Glutamatergic neuron (in vitro differentiated cells): ENCODE results near the gene RNF17. TPM values are rescaled to one million over a fixed set of nuclear protein-coding genes. Genes with fewer than 3 reads are reported as not detected.

Experiments used
- DNase-seq: peaks from one replicate; pipeline ENCODE4 v3.0.0; 2022
- H3K27ac Mint-ChIP-seq: one replicate; pipeline ENCODE4 v1.8.0; 2020; ENCODE audit warnings: mild to moderate bottlenecking, mixed read lengths, inconsistent platforms; ENCODE audit not compliant: unreplicated experiment
- H3K27me3 Mint-ChIP-seq: one replicate; pipeline ENCODE4 v1.8.0; 2020; ENCODE audit warnings: mild to moderate bottlenecking, moderate library complexity, mixed read lengths, inconsistent platforms; ENCODE audit not compliant: unreplicated experiment
- H3K36me3 Mint-ChIP-seq: one replicate; pipeline ENCODE4 v1.8.0; 2020; ENCODE audit warnings: mild to moderate bottlenecking, mixed read lengths, inconsistent platforms; ENCODE audit not compliant: unreplicated experiment
- H3K4me1 Mint-ChIP-seq: one replicate; pipeline ENCODE4 v1.8.0; 2020; ENCODE audit warnings: mild to moderate bottlenecking, low read depth, mixed read lengths, inconsistent platforms; ENCODE audit not compliant: unreplicated experiment
- H3K4me3 Mint-ChIP-seq: one replicate; pipeline ENCODE4 v1.8.0; 2020; ENCODE audit warnings: mild to moderate bottlenecking, mixed read lengths, inconsistent platforms; ENCODE audit not compliant: unreplicated experiment
- H3K9me3 Mint-ChIP-seq: one replicate; pipeline ENCODE4 v1.8.0; 2020; ENCODE audit warnings: mild to moderate bottlenecking, moderate library complexity, mixed read lengths, inconsistent platforms; ENCODE audit not compliant: unreplicated experiment
- total RNA-seq: library from RNA; stranded (reverse); fragmentation: NEBNext Ultra II Directional; extraction: Animal tissue kit (Norgen Biotek cat#: 25700); gene quantifications from one replicate; pipeline ENCODE4 v1.2.1, GENCODE V29; 2021; ENCODE audit not compliant: unreplicated experiment
- TF ChIP-seq, protein P1 (sequence below): fragments of 200-600 bp; sonication (generic); IDR thresholded peaks from one replicate; pipeline ENCODE4 v1.5.0; 2021; ENCODE audit not compliant: partially characterized antibody, unreplicated experiment

Gene RNF17
- total RNA-seq, 1 donor from 2014 or later, result not detected

DNA sequence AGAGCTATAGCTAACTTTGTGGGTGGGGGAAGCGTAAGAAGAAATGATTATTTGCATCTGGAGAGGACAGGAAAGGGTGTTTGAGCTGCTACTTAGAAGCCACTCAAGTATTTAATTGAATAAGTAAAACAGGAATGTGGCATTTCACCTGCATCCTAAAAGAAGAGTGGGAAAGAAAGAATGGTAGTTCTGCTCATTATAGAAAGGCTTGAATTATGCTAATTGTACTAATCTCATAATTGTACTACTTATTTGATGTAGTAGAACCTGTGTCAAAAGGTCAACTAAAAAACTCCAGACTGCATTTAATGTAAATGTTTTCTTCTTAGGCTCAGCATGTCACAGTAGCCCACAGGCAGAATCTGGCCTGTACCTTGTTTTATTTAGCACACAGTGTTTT is 113.6 kb downstream of the RNF17 start:
- no peak for DNase-seq
- Mint-ChIP-seq H3K4me1 (no peaks in the 10 kb centered on the region), H3K27ac (no peak overlapping the region), H3K36me3 (no peaks in the 10 kb centered on the region), H3K9me3 (no peaks in the 10 kb centered on the region), H3K4me3 (no peak overlapping the region), H3K27me3 (peaks cover 2% of the 10 kb centered on the region)
- TF ChIP-seq, protein P1, sequence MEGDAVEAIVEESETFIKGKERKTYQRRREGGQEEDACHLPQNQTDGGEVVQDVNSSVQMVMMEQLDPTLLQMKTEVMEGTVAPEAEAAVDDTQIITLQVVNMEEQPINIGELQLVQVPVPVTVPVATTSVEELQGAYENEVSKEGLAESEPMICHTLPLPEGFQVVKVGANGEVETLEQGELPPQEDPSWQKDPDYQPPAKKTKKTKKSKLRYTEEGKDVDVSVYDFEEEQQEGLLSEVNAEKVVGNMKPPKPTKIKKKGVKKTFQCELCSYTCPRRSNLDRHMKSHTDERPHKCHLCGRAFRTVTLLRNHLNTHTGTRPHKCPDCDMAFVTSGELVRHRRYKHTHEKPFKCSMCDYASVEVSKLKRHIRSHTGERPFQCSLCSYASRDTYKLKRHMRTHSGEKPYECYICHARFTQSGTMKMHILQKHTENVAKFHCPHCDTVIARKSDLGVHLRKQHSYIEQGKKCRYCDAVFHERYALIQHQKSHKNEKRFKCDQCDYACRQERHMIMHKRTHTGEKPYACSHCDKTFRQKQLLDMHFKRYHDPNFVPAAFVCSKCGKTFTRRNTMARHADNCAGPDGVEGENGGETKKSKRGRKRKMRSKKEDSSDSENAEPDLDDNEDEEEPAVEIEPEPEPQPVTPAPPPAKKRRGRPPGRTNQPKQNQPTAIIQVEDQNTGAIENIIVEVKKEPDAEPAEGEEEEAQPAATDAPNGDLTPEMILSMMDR, result no peak

DNA sequence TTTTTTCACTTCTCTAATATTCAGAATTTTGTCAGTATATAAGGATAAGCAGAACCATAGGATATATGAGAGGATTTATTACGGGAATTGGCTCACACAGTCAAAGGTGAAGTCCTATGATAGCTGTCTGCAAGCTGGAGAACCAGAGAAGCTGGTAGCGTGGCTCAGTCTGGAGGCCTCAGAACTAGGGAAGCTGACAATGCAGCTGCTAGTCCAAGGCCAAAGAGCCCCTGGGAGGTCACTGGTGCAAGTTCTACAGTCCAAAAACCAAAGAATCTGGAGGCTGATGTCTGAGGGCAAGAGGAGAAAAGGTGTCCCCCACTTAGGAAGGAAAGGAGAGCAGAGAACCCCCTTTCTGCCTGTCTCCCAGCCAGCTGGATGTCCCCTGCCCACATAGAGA is 114.4 kb downstream of the RNF17 start:
- H3K36me3 Mint-ChIP-seq, result no peaks in the 10 kb centered on the region
- DNase-seq, result no peak
- H3K4me3 Mint-ChIP-seq, result no peak overlapping the region
- H3K4me1 Mint-ChIP-seq, result no peaks in the 10 kb centered on the region
- TF ChIP-seq, protein P1, result no peak
- no peak overlapping the region for H3K27ac Mint-ChIP-seq
- H3K27me3 Mint-ChIP-seq, result peaks cover 2% of the 10 kb centered on the region
- no peaks in the 10 kb centered on the region for H3K9me3 Mint-ChIP-seq

DNA sequence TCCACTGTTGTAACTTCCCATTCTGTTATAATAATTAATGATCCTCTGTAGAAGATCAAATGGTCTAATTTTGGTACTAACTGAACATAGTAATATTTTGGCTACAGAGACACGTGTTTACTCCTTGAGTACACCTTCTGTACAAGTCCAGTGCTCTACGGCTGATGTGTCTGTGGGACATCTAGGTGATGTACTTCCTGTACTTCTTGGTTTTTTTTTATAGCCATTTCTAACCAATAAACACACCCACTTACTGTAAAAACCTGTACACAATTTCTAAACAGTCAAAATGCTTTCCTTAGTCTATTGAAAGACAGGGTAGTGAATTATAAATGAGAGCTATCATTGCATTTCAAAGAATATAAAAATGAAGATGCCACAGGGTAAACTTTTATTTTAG is 118.7 kb downstream of the RNF17 start:
- no peak for DNase-seq
- TF ChIP-seq, protein P1, result no peak
- peaks cover 2% of the 10 kb centered on the region for H3K27me3 Mint-ChIP-seq
- no peaks in the 10 kb centered on the region for H3K36me3 Mint-ChIP-seq
- H3K9me3 Mint-ChIP-seq, result no peaks in the 10 kb centered on the region
- no peak overlapping the region for H3K4me3 Mint-ChIP-seq
- no peak overlapping the region for H3K27ac Mint-ChIP-seq
- peaks cover 11% of the 10 kb centered on the region for H3K4me1 Mint-ChIP-seq

DNA sequence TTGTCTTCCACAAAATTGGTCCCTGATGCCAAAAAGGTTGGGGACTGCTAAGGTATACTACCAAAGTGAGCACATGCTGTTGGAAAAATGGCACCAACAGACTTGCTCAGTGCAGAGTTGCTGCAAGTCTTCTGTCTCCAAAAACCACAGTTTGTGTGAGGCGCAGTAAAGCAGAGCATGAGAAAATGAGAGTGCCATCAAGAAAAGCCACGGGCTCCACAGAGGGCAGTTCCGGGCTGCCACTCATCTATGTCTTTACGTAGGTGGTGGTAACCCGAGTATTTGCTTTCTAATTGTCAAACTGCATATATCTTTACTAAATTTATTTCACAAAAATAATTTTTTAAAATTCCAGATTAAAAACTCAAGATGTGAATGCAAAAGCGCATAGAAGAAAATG is 123.8 kb downstream of the RNF17 start:
- Mint-ChIP-seq H3K9me3 (peaks cover 3% of the 10 kb centered on the region), H3K4me3 (no peak overlapping the region), H3K27me3 (peaks cover 2% of the 10 kb centered on the region), H3K27ac (no peak overlapping the region), H3K4me1 (peaks cover 14% of the 10 kb centered on the region), H3K36me3 (no peaks in the 10 kb centered on the region)
- no peak for DNase-seq
- TF ChIP-seq, protein P1, result no peak

DNA sequence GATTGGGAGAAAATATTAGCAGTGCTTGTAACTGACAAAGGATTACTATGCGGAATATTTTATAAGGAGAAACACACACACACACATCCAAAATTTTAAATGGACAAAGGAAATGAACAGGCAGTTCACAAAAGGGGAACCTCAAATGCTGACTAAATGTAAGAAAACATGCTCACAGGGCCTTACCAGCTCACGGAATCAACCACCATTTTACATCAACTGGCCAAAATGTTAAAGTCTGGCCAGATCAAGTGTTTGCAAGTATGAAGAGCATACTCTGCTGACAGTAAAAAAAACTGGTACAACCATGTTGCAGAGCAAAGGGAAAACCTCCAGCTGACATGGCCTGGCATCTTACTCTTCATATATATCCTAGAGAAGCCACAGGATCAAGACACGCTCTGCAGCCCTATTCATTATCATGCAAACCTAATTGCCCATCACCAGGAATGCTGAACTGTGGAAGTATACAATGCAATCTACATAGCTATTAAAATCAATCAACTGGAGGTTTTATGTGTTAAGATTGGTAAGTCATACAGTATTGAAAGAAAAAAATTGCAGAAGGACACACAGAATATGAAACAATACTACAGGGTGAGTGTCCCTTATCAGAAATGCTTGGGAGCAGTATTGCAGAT is 124.4 kb downstream of the RNF17 start:
- TF ChIP-seq, protein P1, result no peak
- Mint-ChIP-seq H3K27ac (no peak overlapping the region), H3K4me3 (no peak overlapping the region), H3K36me3 (no peaks in the 10 kb centered on the region), H3K4me1 (peaks cover 14% of the 10 kb centered on the region), H3K27me3 (peaks cover 2% of the 10 kb centered on the region), H3K9me3 (peaks cover 3% of the 10 kb centered on the region)
- DNase-seq, result no peak
